CD4-positive, alpha-beta T cell treated with Interferon gamma for 1 hour (primary cell): Measurements from ENCODE around the gene GFI1B.

Experiments used
- DNase-seq: peaks from one replicate; pipeline ENCODE4 v3.0.0-alpha.2; 2020

Gene GFI1B

DNA sequence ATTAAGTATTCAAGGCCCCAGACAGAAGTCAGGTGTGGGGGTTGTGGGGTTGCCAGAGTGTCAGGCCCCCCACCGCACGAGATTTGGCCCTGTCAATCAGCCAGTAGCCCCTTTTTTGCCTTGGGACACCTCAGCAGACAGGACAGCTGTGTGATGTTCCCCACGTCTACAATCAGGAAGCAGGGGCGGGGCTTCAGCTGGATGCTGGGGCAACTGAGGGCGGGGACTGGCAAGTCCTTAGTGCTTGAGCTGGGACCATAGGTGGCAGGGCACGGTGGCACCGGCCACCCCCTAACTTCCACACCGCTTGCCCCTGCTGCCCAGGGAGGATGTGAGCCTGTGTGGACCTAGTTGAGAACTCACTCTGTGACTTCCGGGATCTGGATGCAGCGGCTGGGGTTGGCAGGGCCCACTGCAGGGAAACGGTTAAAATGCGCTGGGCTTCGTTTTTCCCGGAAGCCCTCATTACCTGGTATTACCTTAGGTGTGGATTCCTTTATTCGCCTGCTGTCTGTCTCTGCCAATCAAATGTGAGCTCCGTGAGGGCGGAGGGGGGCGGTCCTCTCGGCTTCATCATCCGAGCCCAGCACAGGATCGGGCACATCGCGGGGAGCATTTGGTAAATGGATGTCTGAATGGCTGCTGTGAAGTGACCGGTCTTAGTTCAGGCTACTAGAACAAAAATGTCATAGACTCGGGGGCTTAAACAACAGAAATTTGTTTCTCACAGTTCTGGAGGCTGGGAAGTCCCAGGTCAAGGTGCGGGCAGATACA, 44.8 kb downstream of the GFI1B start:
- DNase-seq: peak; percentile 15

- no peak for DNase-seq
Observed at GRCh38 chr9:133026426-133026825, 47.9 kb downstream of the GFI1B start.

GRCh38 chr9:133027134-133027533, 48.6 kb downstream of the GFI1B start:
- no peak for DNase-seq

DNA sequence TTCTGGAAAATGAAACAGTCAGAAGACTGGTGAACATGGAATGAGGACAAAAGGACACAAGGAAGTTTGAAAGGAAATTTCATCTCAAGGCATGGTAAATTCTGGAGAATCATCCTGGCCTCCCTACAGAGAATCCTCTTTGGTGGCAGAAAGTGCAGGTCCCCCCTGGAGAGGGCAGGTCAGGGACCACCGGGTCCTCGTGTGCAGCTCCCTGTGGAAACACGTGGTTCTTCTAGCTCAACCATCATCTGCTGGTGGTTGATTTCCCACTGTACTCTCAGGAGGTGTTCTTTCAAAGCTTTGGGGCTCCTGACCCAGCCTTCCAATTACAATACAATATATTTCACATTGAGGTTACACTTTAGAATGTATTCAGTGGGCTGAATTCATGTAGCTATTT, 49.7 kb downstream of the GFI1B start:
- DNase-seq: no peak

DNA sequence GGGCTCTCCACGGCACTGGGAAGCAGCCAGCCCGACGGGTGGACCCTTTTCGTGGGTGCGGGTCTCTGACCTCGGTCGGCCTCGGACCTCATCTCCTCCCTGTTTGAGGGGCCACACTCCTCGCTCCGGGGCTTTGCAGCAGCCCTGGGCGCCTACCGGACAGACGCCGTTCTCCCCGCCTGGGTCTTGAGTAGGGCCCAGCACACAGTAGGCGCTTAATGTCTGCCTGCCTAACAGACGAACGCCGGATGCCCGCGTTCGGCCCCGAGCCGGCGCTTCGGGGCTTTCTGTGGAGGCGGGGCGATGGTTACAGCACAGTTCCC, 51.5 kb downstream of the GFI1B start:
- DNase-seq: no peak

DNA sequence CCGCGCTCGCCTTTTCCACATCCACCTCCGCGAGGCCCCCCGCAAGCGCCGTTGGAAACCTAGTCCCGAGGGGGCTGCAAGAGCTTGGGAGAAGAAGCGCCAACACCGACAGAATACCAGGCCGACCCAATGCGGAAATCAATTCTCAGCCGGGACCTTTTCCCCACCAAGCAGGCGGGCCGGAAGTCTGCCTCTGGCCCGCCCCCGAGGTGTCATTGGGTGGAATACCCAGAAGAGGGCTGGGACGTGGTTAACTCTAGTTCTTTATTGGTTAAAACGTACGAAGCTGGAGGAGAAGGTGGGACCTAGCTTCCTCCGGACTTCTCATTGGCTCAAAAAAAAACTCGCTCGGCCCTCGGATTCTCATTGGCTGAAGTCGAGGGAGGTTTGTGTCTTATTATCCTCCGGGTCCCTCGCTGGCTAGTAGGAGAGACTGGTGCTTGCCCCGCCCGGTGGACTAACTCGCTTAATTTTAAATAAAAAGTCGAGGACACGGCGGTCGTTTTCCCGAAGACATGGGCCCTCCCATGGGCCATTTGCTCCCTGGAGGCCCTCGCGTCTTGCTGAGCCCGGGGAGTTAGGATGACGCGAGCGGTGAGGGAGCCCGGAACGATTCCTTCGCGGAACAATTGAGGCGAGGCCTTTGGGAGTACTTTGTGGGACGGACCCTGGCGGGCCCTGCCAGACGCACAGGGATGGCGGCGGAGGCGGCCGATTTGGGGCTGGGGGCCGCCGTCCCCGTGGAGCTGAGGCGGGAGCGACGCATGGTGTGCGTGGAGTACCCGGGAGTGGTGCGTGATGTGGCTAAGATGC, 52.0 kb downstream of the GFI1B start, which contains the start of gene GTF3C5:
GTF3C5 (plus strand) TSS at position 681 of the 813 bp plus-strand sequence; CDS start at position 696, 15 bp downstream.
- DNase-seq: peak; percentile 94

DNA sequence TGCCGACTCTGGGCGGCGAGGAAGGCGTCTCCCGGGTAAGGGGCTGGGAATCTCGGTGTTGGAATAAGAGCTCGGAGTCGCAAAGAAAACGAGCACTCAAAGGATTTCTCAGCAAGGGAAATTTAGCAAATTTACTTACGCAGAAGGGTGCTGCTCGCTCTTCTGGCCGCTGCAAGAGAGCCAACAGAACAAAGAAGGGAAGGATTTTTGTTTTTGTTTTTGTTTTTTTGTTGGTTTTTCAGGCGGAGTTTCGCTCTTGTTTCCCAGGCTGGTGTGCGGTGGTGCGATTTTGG, 52.6 kb downstream of the GFI1B start:
- no peak for DNase-seq

DNA sequence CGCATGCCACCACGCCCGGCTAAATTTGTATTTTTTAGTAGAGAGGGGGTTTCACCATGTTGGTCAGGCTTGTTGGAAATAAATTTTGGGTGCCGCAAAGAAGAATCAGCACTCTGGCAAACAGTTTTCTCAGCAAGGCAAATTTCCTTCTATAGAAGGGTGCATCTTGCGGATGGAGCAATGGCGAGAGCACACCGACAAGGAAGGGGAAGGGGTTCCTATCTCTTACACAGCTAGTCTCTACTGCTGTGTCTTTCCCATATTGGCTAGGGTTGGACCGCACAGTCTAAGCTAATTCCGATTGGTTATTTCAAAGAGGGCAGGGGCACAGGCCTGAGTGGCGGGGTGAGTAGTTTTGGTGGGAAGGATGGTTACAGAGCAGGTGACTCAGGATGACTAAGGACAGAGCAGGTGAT, 53.0 kb downstream of the GFI1B start:
- no peak for DNase-seq

DNA sequence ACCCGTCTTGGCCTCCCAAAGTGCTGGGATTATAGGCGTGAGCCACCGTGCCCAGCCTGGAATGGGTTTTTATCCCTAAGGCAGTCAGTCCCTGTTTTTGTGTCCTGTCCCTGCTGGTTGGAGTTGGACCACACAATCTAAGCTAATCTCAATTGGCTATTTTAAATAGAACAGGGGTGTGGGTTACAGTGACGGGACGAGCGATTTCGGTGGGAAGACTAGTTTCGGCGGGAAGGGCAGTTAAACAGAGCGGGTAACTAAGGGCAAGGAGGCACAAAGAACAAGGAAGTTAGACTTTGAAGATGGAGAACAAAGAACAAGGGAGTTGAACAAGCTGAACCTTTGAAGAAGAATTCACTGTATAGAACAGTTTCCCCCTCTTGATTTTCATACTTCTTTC, 53.7 kb downstream of the GFI1B start:
- DNase-seq: no peak

GRCh38 chr9:133035669-133036068, 57.2 kb downstream of the GFI1B start:
- DNase-seq: no peak

- DNase-seq: no peak
Observed at GRCh38 chr9:133037775-133038515, 59.5 kb downstream of the GFI1B start.

DNA sequence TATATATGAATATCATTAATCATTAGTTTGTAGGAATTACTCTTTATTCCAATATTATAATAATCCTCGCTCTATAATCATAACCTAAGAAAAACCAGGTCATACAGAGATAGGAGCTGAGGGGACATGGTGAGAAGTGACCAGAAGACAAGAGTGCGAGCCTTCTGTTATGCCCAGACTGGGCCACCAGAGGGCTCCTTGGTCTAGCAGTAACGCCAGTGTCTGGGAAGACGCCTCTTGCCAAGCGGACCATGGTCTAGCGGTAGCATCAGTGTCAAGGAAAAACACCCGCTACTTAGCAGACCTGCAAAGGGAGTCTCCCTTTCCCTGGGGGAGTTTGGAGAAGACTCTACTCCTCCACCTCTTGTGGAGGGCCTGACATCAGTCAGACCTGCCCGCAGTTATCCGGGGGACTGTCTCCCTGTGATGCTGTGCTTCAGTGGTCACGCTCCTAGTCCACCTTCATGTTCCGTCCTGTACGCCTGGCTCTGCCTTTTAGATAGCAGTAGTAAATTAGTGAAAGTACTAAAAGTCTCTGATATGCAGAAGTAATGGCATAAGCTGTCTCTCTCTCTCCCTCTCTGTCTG, 62.5 kb downstream of the GFI1B start:
- DNase-seq: peak; percentile 23
